GM19467 (cell line): ENCODE data around the gene TRAF1.

Experiments used
- ATAC-seq: cut with Tn5 transposase; IDR thresholded peaks from one replicate; pipeline ENCODE4 v1.9.1; 2021; ENCODE audit warnings: mild to moderate bottlenecking, moderate library complexity; ENCODE audit not compliant: unreplicated experiment

Gene TRAF1

DNA sequence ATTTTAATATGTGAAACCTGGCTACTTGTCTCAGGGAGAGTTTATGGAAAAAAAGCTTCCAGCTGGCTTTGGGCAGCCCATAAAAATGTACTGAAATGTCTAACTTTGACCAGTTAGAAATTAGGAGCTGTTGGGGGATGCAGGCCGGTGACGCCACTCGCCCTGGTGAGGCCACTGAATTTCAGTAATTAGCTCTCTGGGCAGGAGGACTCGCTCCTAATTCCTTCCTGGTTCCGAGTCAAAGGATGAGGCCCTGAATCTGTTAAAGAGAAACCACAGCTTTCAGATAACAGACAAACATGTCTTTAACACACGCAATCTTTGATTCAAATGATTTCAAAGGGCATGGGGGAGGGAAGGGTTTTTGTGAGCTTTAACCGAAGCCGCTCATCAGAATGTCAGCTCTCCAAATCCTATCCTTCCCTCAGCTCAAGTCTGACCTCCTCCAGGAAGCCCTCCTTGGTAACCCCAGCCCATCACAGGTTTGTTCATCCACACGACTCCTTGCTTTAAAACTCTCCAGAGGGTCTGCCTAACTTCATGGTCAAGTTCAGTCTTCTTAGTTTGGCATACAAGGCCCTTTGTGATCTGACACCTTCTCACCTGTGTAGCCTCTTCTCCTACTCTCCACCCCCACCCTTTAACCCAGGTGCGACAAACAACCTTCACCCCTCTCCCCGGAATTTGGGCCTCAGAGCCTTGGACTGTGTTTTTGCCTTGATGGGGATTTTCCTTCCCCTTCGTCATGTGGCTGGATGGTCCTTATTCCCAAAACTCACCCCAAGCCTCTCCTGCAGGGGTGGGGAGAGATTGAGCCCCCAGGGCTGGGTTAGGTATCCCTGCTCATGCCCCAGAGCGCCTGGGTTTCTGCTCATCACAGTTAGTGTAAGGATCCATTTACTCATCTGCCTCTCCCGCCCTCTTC is 36.0 kb downstream of the TRAF1 start:
- ATAC-seq = no peak

DNA sequence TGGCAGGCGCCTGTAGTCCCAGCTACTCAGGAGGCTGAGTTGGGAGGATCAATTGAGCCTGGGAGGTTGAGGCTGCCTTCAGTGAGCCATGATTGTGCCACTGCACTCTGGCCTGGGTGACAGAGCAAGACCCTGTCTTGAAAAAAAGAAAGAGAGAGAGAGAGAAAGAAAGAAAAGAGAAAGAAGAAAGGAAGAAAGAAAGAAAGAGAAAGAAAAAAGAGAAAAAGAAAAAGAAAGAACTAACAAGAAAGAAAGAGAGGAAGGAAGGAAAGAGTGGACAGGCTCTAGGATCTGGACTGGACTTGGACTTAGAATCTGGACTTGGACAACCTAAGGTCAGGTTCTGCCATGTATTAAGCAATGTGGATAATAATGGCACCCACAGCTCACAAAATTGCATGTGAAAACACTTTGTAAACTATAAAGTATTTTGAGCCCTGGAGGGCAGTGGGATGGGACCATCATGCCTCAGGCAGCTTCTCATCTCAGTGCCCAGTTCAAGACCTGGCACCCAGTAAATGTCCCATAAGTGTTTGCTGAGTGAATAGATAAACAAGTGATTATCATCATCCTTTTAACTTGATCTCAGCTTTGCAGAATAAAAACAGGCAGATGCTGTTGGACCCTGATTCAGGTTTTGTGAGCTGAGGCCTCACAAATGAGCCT is 36.9 kb downstream of the TRAF1 start:
- no peak for ATAC-seq

DNA sequence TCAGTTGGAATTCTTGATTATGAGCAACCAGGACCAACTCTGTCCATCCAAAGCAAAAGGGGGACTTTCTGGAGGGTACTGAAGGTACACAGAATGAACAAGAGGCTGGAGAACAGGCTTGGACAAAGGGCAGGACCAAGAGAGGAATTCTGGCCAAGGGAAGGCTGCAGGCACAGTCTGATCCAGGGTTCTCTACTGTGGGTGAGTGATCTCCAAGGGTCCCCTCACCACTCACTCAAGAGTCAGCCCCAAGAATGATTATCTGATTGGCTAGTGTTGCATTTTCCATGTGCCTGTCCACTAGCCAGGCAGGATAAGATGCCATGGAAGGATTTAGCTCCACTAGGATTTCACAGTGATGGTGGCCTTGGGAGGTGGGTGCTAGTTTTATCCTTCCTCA is 38.0 kb downstream of the TRAF1 start:
- no peak for ATAC-seq

DNA sequence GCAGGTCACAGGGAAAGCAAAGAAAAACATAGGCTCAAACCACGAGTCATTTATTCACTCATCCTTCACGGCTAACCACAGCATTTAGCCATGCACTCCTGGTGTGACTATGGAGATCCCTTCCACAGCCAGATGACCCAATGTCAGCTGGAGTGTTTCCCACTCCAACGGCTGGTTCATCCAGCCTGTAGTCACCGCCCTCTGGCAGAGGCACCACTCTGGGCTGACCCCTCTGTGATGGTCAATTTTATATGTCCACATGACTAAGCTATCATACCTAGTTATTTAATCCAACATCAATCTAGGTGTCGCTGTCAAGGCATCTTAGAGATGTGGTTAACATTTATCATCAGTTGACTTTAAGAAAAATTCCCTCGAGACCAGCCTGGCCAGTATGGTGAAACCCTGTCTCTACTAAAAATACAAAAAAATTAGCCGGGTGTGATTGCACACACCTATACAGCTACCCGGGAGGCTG is 40.1 kb downstream of the TRAF1 start:
- ATAC-seq = no peak

DNA sequence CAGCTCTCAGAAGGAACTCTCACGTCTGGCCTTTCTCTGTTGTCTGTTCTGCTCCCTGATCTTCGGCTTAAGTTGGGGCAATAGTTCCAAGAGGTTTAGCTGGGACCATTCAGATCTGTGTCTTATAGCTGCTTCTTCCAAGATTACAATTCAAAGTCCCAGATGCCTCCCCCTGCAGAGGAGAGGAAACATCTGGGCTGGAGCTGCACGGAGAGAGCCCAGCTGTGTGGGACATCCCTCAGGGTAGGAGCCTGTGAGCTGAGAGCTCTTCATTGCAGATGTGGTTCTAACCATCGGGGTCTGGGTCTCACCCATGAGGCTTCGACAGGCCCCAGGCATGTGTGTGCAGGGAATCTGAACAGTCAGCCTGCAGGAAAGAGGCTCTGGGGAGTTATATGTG is 40.6 kb downstream of the TRAF1 start:
- no peak for ATAC-seq

DNA sequence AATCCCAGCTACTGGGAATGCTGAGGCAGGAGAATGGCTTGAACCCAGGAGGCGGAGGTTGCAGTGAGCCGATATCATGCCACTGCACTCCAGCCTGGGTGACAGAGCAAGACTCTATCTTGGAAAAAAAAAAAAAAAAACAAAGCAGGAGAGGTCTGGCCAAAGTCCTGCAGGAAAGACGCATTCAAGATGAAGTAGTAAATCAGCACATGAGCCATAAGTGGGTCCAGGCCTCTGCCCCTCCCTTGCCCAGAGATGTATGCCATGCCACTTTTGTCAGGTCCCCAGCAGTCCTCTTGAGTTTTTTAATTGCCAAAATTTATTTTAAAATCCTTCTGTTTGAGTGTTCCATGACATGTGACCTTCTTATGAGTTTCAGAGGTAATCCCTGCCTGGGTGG is 41.1 kb downstream of the TRAF1 start:
- ATAC-seq = no peak

DNA sequence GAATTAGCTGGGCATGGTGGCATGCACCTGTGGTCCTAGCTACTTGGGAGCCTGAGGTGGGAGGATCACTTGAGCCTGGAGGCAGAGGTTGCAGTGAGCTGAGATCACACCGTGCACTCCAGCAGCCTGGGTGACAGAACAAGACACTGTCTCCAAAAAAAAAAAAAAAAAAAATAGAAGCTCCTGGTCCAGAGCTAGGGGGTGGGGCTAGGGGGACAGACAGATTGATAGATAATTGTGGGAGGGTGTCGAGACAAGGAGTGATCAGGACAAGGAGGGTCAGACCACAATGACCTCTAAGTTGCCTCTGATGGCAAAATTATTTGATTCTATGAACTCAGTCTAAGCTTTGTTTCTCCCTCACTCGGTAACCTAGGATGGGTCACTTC is 43.0 kb downstream of the TRAF1 start:
- ATAC-seq = no peak

DNA sequence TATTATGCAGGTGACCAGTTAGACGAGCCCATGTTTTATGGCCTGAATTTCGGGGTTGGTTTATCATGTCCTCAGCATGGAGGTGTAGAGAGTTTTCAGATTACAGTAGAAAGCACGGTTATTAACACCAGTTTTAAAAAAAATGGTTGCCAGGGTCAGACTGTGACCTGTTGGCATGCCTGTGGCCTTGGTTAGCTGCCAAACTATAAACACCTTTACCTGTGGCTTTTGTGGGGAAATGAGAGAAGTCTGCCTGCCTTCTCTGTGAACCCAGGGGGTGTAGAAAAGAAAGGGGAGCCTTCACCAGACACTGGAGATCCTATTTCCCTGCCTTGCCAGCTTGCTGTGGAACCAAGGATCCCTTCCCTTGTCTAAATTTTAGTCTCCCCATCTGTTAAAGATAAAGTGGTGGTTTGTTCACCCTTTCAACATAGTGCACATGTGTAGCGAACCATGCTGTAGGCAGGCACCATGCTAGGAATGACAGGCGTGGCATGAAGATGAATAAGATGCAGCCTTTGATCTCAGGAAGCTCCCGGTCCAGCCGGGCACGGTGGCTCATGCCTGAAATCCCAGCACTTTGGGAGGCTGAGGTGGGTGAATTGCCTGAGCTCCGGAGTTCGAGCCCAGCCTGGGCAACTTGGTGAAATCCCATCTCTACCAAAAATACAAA is 43.5 kb downstream of the TRAF1 start:
- ATAC-seq = no peak

DNA sequence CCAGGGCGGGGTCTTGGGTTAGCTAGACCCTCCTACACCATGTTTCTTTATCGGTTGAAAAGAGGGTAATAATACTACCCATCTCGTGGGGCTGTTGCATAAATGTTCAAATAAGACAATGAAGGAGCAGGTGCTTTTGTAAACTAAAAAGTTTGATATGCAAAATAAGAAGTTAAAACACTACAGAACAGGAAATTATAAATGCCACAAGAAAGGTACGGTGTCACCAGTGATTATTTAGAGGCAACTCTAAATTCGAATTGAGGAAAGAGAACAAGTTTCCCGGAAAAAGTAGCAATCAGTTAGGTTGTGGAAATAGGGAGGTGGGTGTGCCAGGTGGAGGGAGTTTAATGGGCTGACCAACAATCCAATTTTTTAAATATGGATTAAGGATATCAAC is 47.1 kb downstream of the TRAF1 start:
- ATAC-seq = no peak

DNA sequence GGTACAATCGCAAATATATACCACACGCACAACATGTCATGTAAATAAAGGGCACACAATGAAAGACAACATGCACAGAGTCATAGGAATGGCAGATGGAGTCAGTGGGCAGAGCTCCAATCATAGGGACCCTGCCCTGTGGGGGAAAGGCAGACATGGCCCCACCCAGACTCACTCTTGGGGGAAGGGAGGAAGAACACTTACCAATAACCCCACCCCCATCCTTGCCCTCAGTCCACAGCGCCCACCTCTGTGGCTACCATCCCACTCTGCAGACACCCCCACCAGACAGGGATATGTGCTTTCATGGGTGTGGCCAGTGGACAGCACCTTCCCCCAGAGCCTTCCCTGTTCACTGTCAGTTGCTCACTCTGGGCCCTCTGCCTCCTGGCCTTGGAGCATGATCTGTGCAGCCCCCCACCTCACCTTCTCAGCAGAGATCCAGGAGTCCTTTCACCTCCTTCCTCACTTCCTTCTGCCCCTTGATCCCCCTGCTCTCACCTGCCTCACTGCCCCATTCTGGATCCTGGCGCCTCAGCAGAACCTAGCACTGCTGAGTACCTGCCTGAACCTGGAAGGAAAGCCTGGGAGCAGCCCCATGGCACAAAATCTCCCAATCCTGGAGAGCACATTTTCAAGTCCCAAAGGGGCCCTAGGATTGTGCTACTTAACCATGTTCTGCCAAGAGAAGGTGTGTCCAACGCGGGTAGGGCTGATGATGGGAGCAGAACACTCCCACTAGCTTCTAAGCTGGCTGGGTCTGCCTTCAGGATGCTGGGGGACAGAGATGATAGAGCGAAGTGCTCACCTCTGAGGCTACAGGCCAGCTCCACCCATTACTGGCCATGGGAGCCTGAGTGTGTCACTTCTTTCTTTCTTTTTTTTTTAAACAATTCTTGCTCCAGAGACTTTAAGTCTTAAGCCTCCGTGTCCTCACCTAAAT is 48.1 kb downstream of the TRAF1 start:
- no peak for ATAC-seq

DNA sequence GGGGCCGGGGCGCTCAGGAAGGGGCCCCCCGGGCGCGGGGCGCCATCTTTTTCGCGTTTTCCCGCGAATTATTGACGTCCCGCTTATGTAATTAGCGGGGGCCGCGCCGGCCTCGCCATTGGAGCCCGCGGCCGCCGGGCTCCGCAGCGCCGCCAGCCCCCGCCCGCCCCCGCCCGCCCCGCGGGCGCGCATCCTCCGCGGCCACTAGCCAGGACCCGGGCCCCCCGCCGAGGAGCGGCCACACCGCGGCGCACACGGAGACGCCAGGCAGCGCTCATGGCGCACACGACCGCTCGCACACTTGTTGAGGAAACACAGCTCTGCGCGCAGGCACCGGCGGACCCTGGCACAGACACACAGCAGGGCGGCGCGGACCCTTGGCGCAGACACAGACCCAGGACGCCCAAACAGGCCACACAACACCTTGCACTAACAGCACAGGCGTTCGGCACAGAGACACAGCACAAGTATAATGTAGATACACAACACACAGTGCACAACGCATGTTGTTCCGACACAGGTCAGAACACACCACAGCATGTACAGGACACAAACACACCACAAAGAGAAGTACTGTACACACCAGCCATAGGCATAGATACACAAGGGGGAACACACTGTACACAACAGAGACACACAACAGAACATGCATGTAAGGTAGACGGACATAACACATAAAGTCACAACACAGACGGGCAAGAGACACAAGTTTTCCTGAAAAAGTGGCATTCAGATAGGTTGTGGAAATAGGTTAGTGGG is 49.1 kb downstream of the TRAF1 start:
- peak; percentile 35 for ATAC-seq

DNA sequence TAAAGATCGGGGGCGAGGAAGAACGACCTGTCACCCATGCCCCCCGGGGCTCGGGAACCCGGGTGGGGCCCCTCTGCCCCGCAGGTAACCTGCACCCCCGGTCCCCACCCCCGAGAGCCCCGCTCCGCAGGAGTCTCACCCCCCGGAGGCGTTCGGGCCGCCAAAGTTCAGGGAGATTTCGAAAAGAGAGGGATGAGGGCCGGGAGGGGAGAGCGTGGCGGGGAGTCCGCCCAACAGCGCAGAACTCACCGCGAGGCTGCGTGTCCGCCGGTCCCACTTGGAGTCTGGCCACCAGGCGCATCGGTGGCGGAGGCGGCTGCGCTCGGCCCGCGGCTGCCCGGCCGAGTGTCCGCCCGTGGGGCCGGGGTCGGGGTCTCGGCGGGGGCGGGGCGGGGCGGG is 49.8 kb downstream of the TRAF1 start, which contains the start of gene PHF19:
Gene PHF19, minus strand, starts transcription at position 347 of the 399 bp plus-strand sequence. CDS start 2,447 bp downstream, outside the sequence.
- ATAC-seq = peak; percentile 3

DNA sequence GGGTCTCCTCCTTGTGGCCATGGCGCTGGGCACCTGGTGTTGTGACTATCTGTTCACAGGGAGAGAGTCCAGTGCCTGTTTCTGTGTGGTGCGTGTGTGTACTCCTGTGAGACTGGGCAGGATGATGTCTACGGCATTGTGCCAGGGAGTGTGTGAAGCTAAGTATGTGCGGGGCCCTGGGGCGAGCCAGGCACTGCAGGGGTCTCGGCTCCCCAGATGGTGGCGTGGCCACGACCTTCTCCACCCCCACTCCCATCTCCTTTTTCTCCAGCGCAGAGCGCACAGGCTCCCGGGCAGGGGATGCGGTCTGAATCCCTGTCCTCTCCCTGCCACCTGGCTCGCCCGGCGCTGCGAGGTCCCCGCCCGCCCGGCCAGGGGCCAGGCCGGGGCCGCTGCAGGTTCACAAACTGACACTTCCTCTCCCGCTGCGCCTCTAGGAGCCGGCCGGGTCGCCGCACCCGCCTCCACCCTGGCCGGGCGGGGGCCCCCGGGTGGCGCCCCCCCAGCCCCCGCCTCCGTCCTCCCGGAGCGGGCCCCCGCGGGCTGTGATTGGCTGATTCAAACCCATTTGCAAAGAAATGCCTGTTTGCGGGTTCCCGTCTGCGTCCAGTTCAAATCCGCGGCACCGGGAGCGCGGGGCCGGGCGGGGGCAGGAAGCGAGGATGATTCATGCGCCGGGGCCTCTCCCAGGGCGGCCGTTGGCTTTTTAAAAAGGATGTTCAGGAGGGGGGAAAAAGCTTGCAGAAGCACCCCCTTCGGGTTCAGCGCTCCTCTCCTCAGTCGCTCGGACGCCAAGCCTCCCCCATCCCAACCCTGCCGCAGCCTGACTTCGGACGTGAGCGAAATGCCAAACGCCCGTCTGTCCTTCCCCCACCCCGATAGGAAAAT is 50.4 kb downstream of the TRAF1 start:
- peak; percentile 54 for ATAC-seq

DNA sequence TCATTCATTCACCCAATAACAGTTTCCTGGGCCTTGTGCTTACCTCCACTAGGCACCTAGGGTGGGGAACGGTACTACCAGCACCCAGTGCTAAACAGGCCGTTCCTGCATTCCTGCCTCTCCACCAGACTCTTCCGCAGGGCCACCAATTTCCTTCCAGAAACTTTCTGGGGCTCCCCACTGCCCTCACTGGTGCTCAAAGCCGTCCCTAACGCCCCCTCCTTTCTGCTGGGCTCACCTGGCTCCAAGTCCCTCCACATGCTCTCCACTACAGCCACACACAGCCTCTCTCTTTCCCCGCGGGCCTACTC is 51.0 kb downstream of the TRAF1 start:
- ATAC-seq = no peak

DNA sequence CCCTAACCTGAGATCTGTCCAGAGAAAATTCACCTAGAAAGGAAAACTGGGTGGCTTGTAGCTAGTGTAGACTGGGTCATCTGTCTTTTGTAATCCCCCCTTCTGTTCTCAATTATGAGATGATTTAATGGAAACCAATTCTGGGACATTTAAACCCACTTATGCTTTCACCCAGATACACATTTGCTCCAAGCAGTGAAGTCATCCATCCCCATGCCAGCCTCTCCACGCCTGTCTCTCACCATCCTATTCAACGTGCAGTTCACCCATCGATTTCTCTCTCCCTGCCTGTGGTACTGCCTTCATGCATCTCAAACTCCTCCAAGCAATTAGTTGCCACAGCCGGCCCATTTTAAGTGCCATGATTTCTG is 51.4 kb downstream of the TRAF1 start:
- no peak for ATAC-seq

DNA sequence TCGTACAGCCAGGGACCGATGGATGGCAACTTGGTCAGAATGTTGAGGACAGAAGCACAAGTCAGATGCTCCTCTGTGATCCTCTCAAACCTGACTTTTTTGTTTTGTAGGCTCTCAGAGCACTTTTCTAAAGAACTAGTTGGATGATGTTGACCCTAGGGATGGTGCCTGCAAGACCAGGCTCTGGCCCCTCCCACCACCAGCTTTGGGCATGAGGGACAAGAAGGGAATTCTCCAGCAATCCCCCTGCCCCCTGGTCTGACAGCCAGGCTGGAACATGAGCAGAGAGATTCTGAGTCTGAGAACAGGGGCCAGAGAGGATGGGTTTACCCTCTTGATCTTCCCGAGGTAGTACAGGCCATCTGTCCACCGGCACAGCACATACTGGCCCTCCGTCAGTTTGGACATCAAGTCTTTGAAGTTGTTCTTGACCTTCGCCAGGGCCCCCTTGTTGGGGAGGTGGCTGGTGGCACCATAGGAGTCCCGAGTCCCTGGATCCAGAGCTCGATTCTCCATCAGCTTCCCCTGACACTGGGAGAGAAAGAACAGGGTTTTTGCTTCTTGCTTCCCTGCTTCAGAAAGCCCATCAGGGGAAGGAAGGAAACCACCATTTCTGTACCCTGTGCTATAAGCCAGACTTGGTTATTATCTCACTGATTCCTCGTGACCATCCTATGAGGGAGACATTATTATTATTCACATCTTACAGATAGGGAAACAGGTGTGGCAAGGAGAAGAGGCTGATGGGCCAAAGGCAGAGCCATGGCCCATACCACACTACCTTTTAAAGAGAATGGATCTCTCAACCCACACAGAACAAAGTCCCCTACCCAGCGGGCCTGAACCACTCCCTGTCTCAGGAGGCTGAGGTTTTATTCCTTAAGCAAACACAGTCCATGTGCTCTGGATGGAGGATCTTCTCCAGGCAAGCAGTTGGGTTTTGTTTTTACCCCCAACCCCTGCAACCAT is 52.1 kb downstream of the TRAF1 start:
- ATAC-seq = no peak

DNA sequence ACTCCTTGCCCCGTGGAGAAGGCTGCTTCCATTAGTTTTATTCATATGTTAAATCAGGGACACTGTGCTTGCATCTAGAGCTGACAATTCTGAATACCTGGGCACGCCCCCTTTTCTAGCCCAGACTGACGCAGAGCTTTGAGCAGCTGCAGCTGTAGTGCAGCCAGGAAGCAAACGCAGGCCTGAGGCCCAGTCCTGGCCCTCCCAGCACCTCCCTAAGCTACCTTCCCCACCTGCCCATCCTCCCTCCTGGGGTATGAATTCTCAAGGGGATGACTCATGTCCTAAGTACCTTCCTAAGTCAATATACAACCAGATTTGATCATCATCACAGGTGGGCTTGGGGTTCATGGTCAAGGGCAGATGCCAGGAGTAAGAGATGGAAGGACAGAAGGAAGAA is 53.1 kb downstream of the TRAF1 start:
- ATAC-seq = no peak
